Skin of body (tissue), 2 donors: Measurements from ENCODE around the gene SPSB3. TPM values are rescaled to one million over a fixed set of nuclear protein-coding genes. Genes with fewer than 3 reads are reported as not detected.

Source experiments
- DNase-seq: peaks from one replicate; lab custom pipeline; 2025; lab: John Stamatoyannopoulos, UW
- total RNA-seq: library from RNA; depleted of rRNA; stranded (reverse); fragments of >200 nt; gene quantifications from one replicate; pipeline ENCODE4 v1.2.3, GENCODE V29; 2014

The SPSB3 gene
- total RNA-seq, 1 donor from 2014 or later, result 32.7 TPM

DNA sequence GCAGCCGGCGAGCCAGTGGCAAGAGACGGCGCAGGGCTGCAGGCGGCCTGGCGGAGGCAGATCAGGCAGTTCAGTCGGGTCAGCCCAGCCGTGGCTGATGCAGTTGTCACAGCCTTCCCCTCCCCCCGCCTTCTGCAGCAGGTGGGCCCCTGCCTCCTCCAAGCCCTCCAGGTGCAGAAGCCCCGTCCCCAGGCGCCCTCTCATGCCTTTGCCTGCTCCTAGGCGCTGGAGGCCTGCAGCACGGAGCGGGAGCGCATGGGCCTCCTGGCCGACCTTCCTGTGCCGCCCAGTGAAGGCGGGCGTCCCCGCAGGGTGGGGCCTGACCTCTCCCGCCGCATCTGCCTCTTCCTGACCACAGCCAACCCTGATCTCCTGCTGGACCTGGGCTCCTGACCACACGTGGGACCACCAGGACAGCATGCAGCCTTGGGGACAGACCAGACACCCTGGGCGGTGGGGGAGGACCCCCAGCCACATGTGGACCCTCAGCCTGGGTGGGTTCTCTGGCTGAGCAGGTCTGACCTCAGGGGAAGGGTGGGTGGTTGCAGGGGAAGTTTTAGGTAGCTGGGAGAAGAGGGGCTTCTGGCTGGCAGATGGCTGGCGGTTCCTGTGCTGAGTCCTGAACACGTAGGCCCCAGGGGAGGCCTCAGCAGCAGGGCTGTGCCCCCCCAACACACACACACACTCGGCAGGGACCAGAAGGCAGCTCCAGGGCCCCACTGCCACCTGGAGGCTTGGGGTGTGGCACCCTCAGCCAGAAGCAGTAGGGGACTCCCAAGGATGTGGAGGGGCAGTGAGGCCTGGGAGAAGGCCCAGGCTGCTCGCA lies 6.3 kb downstream of the SPSB3 start:
- no peak for DNase-seq

DNA sequence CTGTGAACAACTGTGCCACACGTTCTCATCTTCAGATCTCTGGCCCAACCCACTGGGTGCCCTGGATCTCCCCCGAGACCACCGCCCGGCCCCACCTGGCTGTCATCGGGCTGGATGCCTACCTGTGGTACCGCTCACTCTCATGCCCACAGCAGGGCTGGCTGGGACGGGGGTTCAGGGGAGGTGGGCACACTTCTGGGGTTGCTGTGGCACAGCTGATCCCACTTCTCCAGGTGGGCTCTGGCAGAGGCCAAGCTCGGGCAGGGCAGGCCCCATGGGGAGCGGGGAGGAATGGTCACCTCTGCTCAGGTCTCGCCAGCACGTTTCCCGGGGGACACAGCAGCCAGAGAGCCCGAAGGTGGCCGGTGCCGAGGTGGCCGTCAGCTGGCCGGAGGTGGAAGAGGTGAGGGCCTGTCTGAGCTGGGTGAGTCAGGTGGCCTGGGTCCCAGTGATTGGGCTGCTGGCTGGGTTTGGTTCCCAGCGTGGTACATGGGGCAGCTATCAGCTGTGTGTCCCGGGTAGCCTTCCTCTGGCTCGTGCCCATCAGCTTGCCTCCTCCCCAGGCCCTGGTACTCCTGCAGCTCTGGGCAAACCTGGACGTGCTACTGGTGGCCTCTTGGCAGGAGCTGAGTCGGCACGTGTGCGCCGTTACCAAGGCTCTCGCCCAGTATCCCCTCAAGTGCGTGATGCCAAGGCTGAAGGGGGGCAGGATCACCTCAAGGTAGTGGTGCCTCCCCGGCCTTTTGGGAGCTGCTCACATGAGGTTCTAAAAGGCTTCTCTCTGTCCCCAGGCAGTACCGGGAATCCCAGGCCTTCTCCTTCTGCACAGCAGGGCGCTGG lies 7.1 kb downstream of the SPSB3 start:
- no peak for DNase-seq

DNA sequence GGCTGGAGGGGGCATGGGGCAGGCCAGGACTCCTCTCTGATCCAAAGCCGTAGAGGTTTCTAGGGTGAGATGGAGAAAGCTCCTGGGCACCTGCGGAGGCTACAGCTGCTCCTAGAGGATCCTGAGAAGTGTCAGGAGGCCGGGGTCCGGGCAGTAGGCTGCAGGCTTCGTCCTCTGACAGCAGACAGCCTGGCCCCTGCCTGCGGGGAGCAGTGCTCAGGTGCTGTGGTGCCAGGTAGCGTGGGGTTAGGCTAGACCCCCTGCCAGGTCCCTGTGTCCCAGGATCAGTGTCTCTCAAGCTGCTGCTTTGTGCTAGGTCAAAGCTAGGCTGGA lies 8.0 kb downstream of the SPSB3 start:
- no peak for DNase-seq

DNA sequence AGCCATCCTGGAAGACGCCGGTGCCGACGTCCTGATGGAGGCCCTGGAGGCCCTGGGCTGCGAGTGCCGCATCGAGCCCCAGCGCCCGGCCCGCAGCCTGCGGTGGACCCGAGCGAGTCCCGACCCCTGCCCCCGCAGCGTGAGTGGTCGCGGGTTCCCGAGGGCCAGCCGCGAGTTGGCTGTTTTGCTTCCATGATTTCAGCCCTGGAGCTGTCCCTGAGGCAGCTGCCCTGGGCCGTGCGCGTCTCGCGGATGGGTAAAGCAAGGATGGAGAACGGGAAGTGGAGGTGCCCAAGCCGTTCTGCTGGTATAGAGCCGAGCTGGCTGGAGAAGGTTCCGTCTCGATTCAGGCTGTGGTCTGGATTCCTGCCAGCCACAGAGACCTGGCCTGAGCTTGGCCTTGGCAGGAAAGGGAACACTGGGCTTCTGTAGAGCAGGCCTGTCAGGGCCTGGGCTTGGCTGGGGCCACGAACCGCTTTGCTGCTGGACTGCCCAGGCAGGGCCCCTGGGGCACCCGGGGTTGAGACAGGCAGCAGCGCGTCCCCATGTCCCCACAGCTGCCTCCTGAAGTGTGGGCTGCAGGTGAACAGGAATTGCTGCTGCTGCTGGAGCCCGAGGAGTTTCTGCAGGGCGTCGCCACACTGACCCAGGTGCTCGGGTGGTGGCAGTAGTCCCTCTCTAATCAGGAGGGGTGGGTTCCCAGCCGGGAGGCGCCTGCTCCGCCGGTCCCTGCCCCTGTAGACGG lies 8.5 kb downstream of the SPSB3 start:
- DNase-seq, result no peak

DNA sequence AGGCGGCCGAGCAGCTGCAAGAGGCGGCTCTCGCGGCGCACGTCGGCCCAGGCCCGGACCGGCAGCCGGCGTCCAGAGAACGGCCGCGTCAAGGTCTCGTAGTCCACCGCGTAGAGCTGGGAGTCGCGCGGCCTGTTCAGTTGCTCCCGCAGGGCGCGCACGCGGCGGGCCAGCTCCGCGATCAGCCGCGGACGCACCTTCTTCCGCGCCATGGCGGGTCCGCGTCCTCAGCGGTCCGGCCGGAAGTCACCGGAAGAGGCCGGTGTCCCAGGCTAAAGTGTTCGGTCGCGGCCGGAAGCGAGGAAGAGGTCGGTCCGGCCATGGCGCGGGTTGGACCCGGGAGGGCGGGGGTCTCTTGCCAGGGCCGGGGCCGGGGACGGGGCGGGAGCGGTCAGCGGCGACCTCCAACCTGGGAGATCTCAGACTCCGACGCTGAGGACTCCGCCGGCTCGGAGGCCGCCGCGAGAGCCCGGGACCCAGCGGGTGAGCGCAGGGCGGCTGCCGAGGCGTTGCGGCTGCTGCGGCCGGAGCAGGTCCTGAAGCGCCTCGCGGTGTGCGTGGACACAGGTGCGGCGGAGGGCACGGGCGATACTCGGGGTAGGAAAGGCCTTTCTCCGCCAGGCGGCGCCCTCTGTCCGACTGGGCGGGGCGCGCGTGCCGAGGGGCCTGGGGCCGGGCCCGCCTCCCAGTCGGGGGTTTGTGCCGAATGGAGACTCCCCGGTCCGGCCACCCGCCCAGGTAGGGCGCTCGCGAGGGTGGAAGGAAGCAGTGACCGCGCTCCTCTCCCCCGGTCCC lies 9.3 kb downstream of the SPSB3 start, which contains the start of gene MRPS34:
Gene MRPS34 (minus strand): TSS at position 227 of the 795 bp plus-strand sequence. CDS start 15 bp downstream, at position 212.
- DNase-seq, result peak; percentile 57

DNA sequence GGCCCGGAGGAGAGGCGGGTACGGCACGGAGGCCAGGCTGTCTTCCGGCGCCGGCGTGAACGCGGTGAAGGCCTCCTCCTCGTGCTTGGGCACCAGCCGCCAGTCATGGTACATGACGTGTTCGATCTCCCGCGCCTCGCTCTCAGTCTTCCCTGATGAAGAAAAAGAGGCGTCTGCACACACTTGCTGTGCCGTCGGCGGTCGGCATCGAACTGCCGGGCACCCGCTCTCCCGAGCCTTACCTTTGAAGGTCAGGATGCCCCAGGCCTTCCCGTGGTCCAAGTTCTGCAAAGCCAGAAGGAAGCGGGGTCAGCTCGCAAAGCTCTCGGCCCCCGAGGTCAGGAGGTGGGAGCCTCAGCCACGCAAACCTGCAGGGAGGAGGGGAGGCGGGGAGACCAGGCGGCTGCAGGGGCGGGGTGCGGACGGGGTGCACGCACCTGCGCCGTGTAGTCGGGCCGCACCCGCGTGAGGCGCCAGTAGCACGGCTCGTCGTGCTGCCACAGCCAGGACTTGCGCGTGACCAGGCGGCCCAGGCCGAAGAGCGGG lies 9.9 kb downstream of the SPSB3 start, which contains the start of gene EME2:
Gene EME2 (plus strand): TSS at position 449 of the 546 bp plus-strand sequence. CDS start 418 bp downstream, outside the sequence.
- DNase-seq, result no peak

DNA sequence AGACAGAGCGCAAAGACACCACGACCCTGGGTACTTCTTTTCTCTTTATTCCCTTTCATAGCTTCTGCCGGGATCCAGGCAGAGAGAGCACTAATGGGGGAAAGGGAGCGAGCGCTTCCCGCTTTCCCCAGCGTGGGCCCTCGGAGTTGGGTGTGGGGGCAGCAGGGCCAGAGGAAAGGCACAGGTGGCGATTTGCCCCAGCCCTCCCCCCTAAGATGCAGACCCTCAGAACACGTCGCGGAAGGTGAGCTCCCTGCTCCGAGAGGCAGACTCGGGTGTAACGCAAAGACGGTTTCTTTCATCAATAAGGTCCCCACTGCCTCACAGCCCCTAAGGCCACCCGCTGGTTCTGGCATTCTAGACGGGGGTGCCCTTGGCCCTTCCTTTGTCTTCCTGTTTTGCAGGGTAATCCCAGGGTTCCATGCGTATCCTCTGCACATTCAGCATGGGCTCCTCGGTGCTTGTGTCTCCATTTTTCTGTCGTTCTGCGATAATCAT lies 10.5 kb downstream of the SPSB3 start:
- peak; percentile 23 for DNase-seq

DNA sequence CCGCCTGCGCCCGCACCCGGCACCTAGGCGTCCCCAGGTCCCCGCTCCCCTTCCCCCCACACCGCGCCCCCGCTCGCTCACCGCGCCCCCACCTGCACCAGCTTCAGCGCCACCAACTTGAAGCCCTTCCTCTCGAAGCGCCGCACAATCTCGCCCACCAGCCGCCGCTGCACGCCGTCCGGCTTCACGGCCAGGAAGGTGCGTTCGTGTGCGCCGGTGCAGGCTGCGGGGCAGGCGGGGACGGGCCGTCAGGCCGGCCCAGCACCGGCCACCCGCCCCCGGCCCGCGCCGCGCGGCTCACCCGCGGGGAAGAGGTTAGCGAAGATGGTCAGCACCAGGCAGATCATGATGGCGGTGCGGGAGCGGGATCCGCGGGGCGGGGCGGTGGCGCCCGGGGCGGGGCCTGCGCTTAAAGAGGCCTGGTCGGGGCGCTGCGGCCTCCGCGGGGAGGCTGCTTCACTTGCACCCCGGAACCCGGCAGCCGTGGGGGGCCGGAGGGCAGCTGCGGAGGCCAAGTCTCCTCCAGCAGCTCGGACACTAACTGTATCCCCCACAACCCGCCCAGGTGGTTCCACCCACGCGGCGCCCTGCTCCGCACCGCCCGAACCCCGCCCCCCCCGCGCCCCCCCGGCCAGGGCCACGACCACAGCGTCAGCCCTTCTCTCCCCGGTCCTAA lies 11.0 kb downstream of the SPSB3 start, which contains the start of gene NME3:
Gene NME3 (minus strand): TSS at position 356 of the 676 bp plus-strand sequence. CDS start 9 bp downstream, at position 347.
- DNase-seq, result no peak

DNA sequence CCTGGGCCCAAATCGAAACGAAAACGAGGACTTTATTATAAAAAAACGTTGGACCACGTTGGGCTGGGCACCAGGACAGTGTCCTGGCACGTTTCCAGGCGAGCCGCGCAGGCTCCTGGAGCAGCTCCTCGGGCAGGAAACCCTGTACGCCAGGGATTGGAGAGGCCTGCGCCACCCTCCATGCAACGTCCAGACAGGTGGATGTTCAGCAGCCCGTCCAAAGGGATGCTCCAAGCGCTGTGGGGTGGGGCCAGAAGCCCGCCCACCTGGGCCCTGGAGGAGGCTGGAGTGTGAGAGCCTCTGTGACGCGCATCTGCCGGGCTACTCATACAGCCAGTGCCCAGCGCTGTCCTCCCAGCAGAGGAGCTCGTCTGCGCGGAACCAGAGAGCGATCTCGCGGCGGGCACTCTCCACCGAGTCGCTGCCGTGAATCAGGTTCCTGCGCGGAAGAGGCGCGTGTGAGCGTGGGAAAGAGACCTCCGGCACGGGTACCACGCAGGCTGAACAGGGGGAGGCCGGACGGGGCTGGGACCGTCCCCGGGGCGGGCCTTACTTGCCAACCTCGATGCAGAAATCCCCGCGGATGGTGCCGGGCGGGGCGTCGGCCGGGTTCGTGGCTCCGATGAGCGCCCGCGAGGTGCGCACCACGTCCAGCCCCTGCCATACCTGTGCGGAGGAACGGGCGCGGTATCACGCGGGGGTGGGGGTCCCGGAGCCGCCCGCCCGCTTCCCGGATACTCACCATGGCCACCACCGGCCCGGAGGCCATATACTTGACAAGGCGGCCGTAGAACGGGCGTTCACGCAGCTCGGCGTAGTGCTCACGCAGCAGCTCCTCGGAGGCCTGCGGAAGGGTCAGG lies 11.8 kb downstream of the SPSB3 start:
- no peak for DNase-seq

DNA sequence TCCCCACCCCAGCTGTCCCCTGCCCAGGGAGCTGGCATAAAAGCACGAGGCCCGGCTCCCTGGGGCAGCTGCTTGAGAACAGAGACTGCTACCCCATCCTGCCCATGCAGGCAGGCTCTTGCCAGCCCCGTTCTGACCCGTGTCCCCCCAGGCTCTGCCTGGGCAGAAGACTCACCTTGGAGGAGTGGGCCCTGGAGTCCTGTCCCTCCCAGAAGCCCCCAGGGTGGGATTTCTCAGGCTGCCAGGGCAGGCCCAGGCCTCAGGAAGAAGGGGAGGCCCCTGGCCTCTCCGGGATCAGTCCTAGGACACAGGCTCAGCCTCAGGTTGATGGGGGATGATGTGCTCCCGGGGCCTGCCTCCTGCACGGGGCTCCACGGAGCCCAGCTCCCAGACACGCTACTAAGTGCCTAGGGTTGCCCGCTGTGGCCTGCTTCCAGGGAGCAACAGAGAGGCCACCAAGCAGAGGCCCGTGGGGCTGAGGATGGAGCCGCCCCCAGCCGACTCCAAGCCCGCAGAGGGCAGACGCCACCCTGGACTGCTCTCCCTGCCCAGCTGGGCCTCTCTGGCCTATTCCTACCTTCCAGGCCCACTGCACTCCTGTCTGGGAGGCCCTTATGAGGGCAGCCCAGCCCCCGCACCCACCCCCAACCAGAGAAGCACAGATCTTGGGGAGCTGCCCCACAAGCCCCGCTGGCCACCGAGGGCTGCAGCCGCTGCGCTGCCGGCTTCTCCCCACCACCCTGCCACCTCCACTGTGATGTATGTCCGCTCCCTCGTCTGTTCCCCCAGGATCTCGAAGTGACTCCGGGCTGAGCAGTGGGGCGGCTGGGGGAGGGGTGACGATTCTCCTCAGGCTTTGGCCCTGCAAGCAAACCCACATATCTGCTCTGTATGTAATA lies 12.7 kb downstream of the SPSB3 start:
- DNase-seq, result no peak

DNA sequence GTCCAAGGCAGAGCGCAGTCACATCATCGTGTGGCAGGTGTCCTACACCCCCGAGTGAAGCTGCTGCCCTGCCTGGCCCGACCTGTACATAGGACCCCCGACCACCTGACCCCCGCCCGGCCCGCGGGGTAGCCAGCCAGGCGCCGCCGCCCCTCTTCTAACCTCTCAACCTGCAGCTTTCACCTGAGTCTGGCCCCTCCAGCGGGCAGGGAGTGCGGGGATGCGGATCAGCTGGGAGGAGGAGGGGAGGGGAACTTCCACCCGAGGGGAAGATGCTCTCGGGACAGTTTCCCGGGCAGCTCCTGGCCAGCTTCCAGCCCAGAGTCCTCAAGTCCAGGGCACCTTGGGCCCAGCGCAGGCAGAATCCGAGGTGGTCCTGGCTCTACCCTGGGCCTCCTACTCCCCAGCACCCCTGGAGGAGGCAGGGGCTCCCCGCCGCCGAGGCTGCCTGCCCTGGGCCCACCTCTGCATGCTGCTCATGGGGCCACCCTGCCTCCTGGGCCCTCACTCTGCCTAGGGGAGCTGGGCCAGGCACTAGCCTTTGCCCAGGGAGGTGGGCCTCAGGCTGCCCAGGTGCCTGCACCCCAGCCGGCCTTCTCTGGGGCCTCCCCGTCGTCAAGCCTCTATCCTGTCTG lies 13.5 kb downstream of the SPSB3 start:
- DNase-seq, result no peak

DNA sequence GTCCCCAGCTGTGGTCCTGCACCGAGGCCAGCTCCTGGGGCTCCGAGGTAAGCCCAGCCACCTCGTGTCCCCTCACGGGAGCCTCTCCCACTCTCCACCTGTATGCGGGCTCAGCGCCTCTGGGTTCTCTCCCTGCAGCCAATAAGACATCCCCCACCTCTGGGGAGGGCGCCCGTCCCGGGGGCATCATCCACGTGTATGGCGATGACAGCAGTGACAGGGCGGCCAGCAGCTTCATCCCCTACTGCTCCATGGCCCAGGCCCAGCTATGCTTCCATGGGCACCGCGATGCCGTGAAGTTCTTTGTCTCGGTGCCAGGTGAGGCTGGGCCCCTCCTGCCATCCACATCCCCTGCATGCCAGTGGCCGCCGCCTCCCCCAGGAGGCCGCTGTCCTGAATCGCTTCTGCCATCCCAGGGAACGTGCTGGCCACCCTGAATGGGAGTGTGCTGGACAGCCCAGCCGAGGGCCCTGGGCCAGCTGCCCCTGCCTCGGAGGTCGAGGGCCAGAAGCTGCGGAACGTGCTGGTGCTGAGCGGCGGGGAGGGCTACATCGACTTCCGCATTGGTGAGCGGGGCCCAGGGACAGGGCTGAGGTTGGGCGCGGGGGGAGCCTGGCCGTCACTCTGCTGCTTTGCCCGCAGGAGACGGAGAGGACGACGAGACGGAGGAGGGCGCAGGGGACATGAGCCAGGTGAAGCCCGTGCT lies 14.2 kb downstream of the SPSB3 start:
- DNase-seq, result no peak

DNA sequence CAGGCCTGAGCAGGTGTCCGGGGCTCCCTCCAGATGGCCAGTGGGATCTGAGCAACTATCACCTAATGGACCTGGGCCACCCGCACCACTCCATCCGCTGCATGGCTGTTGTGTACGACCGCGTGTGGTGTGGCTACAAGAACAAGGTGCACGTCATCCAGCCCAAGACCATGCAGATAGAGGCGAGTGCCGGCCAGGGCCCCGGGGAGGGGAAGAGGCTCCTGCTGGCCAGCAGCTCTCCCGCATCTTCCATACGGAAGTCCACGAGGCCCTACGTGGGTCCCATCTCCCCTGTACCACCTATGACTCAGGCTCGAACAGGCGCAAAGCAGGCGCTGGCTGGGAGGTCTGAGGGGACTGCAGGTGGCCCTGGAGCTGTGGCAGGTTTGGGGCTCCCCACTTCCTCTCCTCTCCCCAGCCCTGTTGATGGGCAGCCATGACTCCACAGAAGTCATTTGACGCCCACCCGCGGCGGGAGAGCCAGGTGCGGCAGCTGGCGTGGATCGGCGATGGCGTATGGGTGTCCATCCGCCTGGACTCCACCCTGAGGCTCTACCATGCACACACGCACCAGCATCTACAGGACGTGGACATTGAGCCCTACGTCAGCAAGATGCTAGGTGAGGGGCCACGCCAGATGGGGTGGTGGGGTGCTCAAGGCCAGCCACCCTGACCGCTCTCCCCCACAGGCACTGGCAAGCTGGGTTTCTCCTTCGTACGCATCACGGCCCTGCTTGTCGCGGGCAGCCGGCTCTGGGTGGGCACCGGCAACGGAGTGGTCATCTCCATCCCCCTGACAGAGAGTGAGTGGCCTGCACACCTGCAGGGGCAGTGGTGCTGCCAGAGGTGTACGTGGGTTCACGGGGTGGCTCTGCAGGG lies 15.0 kb downstream of the SPSB3 start:
- no peak for DNase-seq

DNA sequence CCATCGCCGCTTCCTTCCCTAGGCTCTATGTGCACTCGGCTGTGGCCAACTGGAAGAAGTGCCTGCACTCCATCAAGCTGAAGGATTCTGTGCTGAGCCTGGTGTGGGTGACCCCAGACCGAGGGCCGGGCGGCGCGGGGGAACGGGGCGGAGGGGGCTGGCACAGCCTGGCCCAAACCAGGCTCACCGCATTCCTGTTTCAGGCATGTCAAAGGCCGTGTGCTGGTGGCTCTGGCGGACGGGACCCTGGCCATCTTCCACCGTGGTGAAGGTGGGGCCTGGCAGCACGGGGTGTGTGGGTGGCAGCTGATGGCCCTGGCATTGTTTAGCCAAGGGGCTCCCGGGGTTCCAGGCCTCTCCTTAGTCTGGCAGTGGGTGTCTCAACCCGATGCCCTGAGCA lies 15.7 kb downstream of the SPSB3 start:
- no peak for DNase-seq

DNA sequence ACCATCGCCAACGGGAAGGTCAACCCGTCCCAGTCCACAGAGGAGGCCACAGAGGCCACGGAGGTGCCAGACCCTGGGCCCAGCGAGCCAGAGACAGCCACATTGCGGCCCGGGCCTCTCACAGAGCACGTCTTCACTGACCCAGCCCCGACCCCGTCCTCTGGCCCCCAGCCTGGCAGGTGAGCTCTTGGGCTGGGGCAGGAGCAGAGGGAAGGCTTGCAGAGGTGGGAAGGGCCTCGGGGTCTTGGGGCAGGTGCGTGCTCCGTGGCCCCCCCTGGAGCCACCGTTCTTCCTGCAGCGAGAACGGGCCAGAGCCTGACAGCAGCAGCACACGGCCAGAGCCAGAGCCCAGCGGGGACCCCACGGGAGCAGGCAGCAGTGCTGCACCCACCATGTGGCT lies 16.1 kb downstream of the SPSB3 start:
- DNase-seq, result no peak

DNA sequence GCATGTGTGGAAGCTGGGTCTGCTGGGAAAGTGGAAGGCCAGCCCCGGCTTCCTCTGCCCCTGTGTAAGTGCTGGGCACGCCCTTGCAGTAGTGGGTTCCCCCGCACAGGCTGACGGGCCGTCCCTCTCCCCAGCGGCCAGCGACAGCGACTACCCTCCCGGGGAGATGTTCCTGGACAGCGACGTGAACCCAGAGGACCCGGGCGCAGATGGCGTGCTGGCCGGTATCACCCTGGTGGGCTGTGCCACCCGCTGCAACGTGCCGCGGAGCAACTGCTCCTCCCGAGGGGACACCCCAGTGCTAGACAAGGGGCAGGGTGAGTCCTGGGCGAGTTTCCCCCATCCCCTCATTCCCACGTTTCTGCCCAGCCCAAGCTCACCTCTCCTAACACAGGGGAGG lies 16.5 kb downstream of the SPSB3 start:
- no peak for DNase-seq
